Subcutaneous abdominal adipose tissue (tissue), 5 donors: ENCODE results near the gene C1QL1.

Experiments
- H3K27ac ChIP-seq: one replicate; pipeline ENCODE4 v1.7.0; 2013; ENCODE audit warnings: low read depth, mild to moderate bottlenecking, inconsistent platforms, low read length, moderate library complexity
- H3K27me3 ChIP-seq, 5 donors: one replicate each; pipeline ENCODE4 v1.7.0; 2013; ENCODE audit warnings: low read length in 5 of 5, inconsistent platforms in 1 of 5; ENCODE audit not compliant: control insufficient read depth in 5 of 5, insufficient read depth in 4 of 5
- H3K36me3 ChIP-seq, 5 donors: one replicate each; pipeline ENCODE4 v1.7.0; 2013; ENCODE audit warnings: low read length in 5 of 5; ENCODE audit not compliant: control insufficient read depth in 5 of 5, insufficient read depth in 5 of 5
- H3K4me1 ChIP-seq, 5 donors: one replicate each; pipeline ENCODE4 v1.7.0; 2013; ENCODE audit warnings: low read length in 5 of 5, mild to moderate bottlenecking in 3 of 5, moderate library complexity in 1 of 5; ENCODE audit not compliant: control insufficient read depth in 5 of 5, insufficient read depth in 5 of 5
- H3K4me3 ChIP-seq, 5 donors: one replicate each; pipeline ENCODE4 v1.7.0; 2013; ENCODE audit warnings: low read length in 5 of 5, low read depth in 1 of 5
- H3K9ac ChIP-seq, 5 donors: one replicate each; pipeline ENCODE4 v1.7.0; 2013; ENCODE audit warnings: low read length in 5 of 5, mild to moderate bottlenecking in 4 of 5, moderate library complexity in 3 of 5
- H3K9me3 ChIP-seq, 5 donors: one replicate each; pipeline ENCODE4 v1.7.0; 2013; ENCODE audit warnings: low read length in 5 of 5; ENCODE audit not compliant: control insufficient read depth in 5 of 5
- donor health status: healthy.
- donor health status: healthy.
- donor health status: healthy.
- donor health status: healthy.
- donor health status: healthy.

C1QL1 gene

GRCh38 chr17:44922136-44922535 is 46.0 kb downstream of the C1QL1 start:
- Histone ChIP-seq H3K27me3 (no peaks in the 10 kb centered on the region), H3K4me3 (no peak overlapping the region), H3K27ac (no peak overlapping the region), H3K9me3 (no peaks in the 10 kb centered on the region), H3K9ac (peak overlapping the region in 1 of 5 donors; percentile 18), H3K36me3 (no peaks in the 10 kb centered on the region), H3K4me1 (peaks cover 0 to 17% (median 7%) of the 10 kb centered on the region in 5 donors)

- no peak overlapping the region for H3K4me3 ChIP-seq
- H3K27ac ChIP-seq: no peak overlapping the region
- H3K9ac ChIP-seq: no peak overlapping the region
- H3K27me3 ChIP-seq: no peaks in the 10 kb centered on the region
- peaks cover 0 to 25% (median 15%) of the 10 kb centered on the region in 5 donors for H3K4me1 ChIP-seq
- no peaks in the 10 kb centered on the region for H3K36me3 ChIP-seq
- no peaks in the 10 kb centered on the region for H3K9me3 ChIP-seq
These were observed 46.8 kb downstream of the C1QL1 start for GRCh38 chr17:44921122-44921882.

GRCh38 chr17:44920565-44920940 is 47.5 kb downstream of the C1QL1 start:
- Histone ChIP-seq H3K9me3 (no peaks in the 10 kb centered on the region), H3K27ac (no peak overlapping the region), H3K9ac (no peak overlapping the region), H3K36me3 (no peaks in the 10 kb centered on the region), H3K4me1 (peaks cover 0 to 33% (median 23%) of the 10 kb centered on the region in 5 donors), H3K27me3 (no peaks in the 10 kb centered on the region), H3K4me3 (no peak overlapping the region)

GRCh38 chr17:44919885-44920564 is 48.1 kb downstream of the C1QL1 start:
- Histone ChIP-seq H3K9ac (peak overlapping the region in 1 of 5 donors; percentile 22), H3K27me3 (no peaks in the 10 kb centered on the region), H3K4me3 (no peak overlapping the region), H3K9me3 (no peaks in the 10 kb centered on the region), H3K27ac (peak overlapping the region; percentile 10), H3K4me1 (peaks cover 0 to 38% (median 24%) of the 10 kb centered on the region in 5 donors), H3K36me3 (no peaks in the 10 kb centered on the region)

- H3K4me1 ChIP-seq: peaks cover 0 to 40% (median 24%) of the 10 kb centered on the region in 5 donors
- H3K27me3 ChIP-seq: no peaks in the 10 kb centered on the region
- H3K9me3 ChIP-seq: no peaks in the 10 kb centered on the region
- peak overlapping the region; percentile 10 for H3K27ac ChIP-seq
- H3K36me3 ChIP-seq: no peaks in the 10 kb centered on the region
- no peak overlapping the region for H3K9ac ChIP-seq
- H3K4me3 ChIP-seq: no peak overlapping the region
These were observed 48.7 kb downstream of the C1QL1 start for GRCh38 chr17:44919411-44919810.

- Histone ChIP-seq H3K27me3 (peaks cover 0 to 6% (median 0%) of the 10 kb centered on the region in 5 donors), H3K4me1 (peaks cover 0 to 40% (median 24%) of the 10 kb centered on the region in 5 donors), H3K4me3 (no peak overlapping the region), H3K27ac (no peak overlapping the region), H3K36me3 (no peaks in the 10 kb centered on the region), H3K9me3 (no peaks in the 10 kb centered on the region), H3K9ac (no peak overlapping the region)
These were observed 50.1 kb downstream of the C1QL1 start for GRCh38 chr17:44918006-44918405.

GRCh38 chr17:44917456-44917855 is 50.6 kb downstream of the C1QL1 start:
- Histone ChIP-seq H3K36me3 (no peaks in the 10 kb centered on the region), H3K9ac (no peak overlapping the region), H3K4me1 (peaks cover 0 to 40% (median 24%) of the 10 kb centered on the region in 5 donors), H3K27ac (no peak overlapping the region), H3K4me3 (no peak overlapping the region), H3K9me3 (no peaks in the 10 kb centered on the region), H3K27me3 (peaks cover 0 to 7% (median 4%) of the 10 kb centered on the region in 5 donors)

GRCh38 chr17:44916781-44917241 is 51.3 kb downstream of the C1QL1 start:
- Histone ChIP-seq H3K4me3 (no peak overlapping the region), H3K27ac (peak overlapping the region; percentile 44), H3K9me3 (no peaks in the 10 kb centered on the region), H3K9ac (peak overlapping the region in 1 of 5 donors; percentile 65), H3K27me3 (peaks cover 0 to 9% (median 4%) of the 10 kb centered on the region in 5 donors), H3K36me3 (no peaks in the 10 kb centered on the region), H3K4me1 (peaks cover 0 to 40% (median 25%) of the 10 kb centered on the region in 5 donors)

- peaks cover 0 to 16% (median 7%) of the 10 kb centered on the region in 5 donors for H3K27me3 ChIP-seq
- peak overlapping the region; percentile 44 for H3K27ac ChIP-seq
- no peak overlapping the region for H3K4me3 ChIP-seq
- no peaks in the 10 kb centered on the region for H3K36me3 ChIP-seq
- no peaks in the 10 kb centered on the region for H3K9me3 ChIP-seq
- H3K4me1 ChIP-seq: peaks cover 0 to 42% (median 32%) of the 10 kb centered on the region in 5 donors
- H3K9ac ChIP-seq: peak overlapping the region in 3 of 5 donors; percentile 15 to 65 (median 34)
These were observed 52.0 kb downstream of the C1QL1 start for GRCh38 chr17:44915862-44916780.
